Stimulated activated naive CD8-positive, alpha-beta T cell treated with anti-CD3 and anti-CD28 coated beads, Interleukin-15, Interleukin-2, amounts not matched to agents 100 ng/mL and 50 ng/mL, for 24 hours (primary cell): ENCODE measurements around the gene PTPN2.

Source experiments
- H3K27ac Mint-ChIP-seq: one replicate; pipeline ENCODE4 v1.8.0; 2021; ENCODE audit warnings: mild to moderate bottlenecking, mixed read lengths
- H3K27me3 Mint-ChIP-seq: one replicate; pipeline ENCODE4 v1.8.0; 2021; ENCODE audit warnings: mixed read lengths
- H3K36me3 Mint-ChIP-seq: one replicate; pipeline ENCODE4 v1.8.0; 2021; ENCODE audit warnings: low read depth, mixed read lengths
- H3K4me1 Mint-ChIP-seq: one replicate; pipeline ENCODE4 v1.8.0; 2021; ENCODE audit warnings: low read depth, mixed read lengths
- H3K4me3 Mint-ChIP-seq: one replicate; pipeline ENCODE4 v1.8.0; 2021; ENCODE audit warnings: mild to moderate bottlenecking, mixed read lengths
- H3K9me3 Mint-ChIP-seq: one replicate; pipeline ENCODE4 v1.8.0; 2021; ENCODE audit warnings: mixed read lengths

The PTPN2 gene

DNA sequence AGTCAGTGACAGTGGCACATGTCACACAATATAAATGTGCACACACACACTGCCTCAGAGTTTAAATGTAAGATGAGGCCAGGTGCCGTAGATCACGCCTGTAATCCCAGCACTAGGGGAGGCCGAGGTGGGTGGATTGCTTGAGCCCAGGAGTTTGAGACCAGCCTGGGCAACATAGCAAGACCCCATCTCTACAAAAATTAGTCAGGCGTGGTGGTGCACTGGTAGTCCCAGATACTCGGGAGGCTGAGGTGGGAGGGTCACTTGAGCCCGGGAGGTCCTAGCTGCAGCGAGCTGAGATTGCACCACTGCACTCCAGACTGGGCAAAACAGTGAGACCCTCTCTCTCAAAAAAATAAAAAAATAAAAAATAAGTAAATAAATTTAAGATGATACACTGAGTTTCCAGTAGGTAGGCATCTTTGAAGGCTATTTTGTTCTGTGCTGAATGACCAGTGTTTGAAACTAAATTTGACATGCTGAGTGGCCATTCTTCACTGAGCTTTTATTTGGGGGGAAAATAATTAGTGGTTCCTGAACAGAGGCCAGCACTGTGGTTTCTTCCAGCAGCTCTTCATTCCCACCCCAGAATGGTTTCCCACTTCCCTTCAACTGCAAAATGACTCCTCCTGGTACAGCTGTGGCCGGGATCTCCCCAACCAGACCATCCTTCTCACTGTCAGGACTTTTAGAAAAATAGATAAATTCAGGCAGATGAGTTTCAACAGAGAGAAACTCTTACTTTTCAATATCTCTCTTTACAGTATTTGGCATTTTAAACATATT is 136.3 kb downstream of the PTPN2 start:
- H3K4me3 Mint-ChIP-seq = no peak overlapping the region
- no peaks in the 10 kb centered on the region for H3K36me3 Mint-ChIP-seq
- H3K9me3 Mint-ChIP-seq = no peaks in the 10 kb centered on the region
- peaks cover 6% of the 10 kb centered on the region for H3K27me3 Mint-ChIP-seq
- peaks cover 20% of the 10 kb centered on the region for H3K4me1 Mint-ChIP-seq
- H3K27ac Mint-ChIP-seq = no peak overlapping the region

DNA sequence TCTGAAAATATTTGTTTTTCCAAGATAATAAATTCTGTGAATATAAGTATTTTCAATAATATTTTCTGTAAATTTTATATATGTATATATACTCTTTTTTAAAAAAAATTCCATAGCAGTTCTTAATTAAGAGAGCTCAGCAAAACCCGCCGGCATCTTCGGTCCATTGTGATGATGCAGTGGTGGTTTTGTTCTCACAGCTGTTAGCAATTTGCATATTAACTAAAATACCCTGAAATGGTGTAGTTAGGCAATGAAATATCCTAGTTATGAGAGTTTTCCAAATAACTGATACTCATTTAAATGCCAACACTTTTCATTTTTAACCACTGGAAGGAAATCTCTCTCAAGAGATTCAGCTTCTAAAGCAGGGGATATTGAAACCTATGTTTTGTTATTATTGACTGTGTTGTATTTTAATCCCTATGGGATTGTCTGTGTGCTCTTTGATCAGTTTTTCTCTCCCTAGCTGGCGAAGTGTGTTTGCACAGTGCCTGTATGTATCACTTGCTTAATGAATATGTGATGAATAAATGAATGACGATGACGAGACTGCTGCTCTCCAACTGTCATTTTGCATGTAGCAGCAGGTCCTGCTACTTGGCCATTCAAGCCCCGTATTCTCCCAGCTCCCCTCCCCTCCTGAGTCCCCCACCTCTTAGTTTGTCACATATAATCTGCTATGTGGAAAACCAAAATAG is 138.8 kb downstream of the PTPN2 start:
- Mint-ChIP-seq H3K27ac (no peak overlapping the region), H3K36me3 (no peaks in the 10 kb centered on the region), H3K4me1 (peaks cover 12% of the 10 kb centered on the region), H3K27me3 (peaks cover 6% of the 10 kb centered on the region), H3K9me3 (no peaks in the 10 kb centered on the region), H3K4me3 (no peak overlapping the region)

DNA sequence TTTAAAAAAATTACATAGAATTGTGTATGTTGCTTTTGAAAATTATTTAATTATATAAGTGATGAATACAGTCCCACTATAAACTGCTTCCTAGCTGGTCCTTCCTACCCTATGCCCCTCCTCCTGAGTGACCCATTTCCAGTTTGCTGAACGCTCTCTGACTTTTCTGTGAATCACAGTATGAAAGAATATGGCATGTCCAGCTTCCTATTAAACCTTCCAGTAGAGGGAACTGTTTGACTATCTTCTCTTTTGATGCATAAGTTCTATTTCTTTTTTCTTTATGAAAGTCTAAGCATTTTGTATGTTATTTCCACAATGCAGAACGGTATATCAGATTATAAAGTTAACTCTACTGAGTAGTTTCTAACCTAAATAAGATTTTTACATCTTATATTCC is 139.9 kb downstream of the PTPN2 start:
- no peak overlapping the region for H3K27ac Mint-ChIP-seq
- H3K27me3 Mint-ChIP-seq = peaks cover under 1% of the 10 kb centered on the region
- peaks cover under 1% of the 10 kb centered on the region for H3K4me1 Mint-ChIP-seq
- no peaks in the 10 kb centered on the region for H3K9me3 Mint-ChIP-seq
- H3K36me3 Mint-ChIP-seq = no peaks in the 10 kb centered on the region
- no peak overlapping the region for H3K4me3 Mint-ChIP-seq

DNA sequence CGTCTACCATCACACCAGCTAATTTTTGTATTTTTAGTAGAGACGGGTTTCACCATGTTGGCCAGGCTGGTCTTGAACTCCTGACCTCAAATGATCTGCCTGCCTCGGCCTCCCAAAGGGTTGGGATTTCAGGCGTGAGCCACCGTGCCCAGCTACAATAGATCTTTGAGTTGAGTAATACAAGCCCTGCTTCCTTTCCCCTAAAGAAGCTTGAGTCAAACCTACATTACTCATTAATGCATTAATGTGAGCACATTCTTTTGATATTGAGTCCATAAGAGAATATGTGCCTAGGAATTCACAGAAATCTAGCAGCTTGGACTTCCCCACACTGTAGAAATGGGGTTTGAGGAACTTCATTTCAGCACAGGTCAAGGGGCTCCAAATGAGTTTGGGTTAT is 141.6 kb downstream of the PTPN2 start:
- Mint-ChIP-seq H3K27me3 (no peaks in the 10 kb centered on the region), H3K27ac (no peak overlapping the region), H3K4me1 (no peaks in the 10 kb centered on the region), H3K36me3 (no peaks in the 10 kb centered on the region), H3K4me3 (no peak overlapping the region), H3K9me3 (no peaks in the 10 kb centered on the region)
